Esophagus muscularis mucosa (tissue), 3 donors: Measurements from ENCODE around the gene GATA2.
A peak's percentile ranks its signal among the peaks of the same experiment; 100 is the strongest.

Experiments
- CTCF ChIP-seq, 3 experiments: fragments of 200-600 bp in 2 of 3; fragments of 450-650 bp in 1 of 3; sonication (generic) in 2 of 3; IDR thresholded peaks; one replicate each; pipeline ENCODE4 v1.5.1; 2017 to 2019; ENCODE audit warnings: antibody characterized with exemption in 3 of 3, mild to moderate bottlenecking in 2 of 3, moderate library complexity in 1 of 3
- POLR2AphosphoS5 ChIP-seq, 2 donors: sonication (generic); formaldehyde crosslinking; IDR thresholded peaks; one replicate each; pipeline ENCODE4 v1.6.1; 2017; ENCODE audit warnings: antibody characterized with exemption in 2 of 2

DNA sequence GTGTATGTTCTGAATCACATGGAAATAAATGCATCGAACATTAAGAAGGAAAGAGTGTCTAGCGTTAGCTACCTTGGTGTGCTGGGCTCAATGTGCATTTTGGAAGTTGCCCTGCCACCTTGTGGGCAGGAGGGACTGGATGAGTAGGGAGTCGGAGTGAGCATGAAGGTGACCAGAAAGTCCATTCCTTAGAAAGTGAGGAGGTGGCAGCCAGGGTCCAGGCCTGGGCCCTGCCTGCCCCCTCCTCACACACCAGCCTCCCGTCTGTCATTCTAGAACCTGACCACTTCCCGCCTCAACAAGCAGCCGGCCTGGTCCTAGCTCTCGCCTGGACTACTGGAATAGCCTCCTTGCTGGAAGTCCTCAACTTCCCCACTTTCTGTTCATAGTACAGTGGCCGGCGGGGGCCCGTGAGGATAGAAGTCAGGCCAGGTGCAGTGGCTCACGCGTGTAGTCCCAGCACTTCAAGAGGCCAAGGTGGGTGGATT lies 10.2 kb upstream of the GATA2 start:
- peak in 2 of 3 experiments; percentile 4 to 6 for TF ChIP-seq CTCF (IDR thresholded peaks at IDR 0.05)
- no peak for TF ChIP-seq POLR2AphosphoS5 (IDR thresholded peaks at IDR 0.05)
